ENCODE data around the gene IZUMO1. TPM values are rescaled to one million over a fixed set of nuclear protein-coding genes. Genes with fewer than 3 reads are reported as not detected.

The IZUMO1 gene
- total and polyA plus RNA-seq, 2 of the 13 experiments (the other 11 are each of a cell fraction or from before 2014, with no cell fraction given) = 0.07 to 0.22 TPM

GRCh38 chr19:48795055-48795684 is 48.5 kb upstream of the IZUMO1 start (continued):
- TF ChIP-seq ARID5B (CRISPR knock-in tag; IDR thresholded peaks at IDR 0.05) = 0 out of 2 replicates have a peak, but pooled peaks have one; percentile 15
- TF ChIP-seq MATR3 (CRISPR knock-in tag; IDR thresholded peaks at IDR 0.05) = no peak
- TF ChIP-seq ZNF768 (CRISPR knock-in tag; IDR thresholded peaks at IDR 0.05) = 0 out of 2 replicates have a peak, but pooled peaks have one; percentile 51
- TF ChIP-seq ZNF256 (CRISPR knock-in tag; conservative IDR thresholded peaks at IDR 0.05) = 0 out of 2 replicates have a peak, but pooled peaks have one; percentile 27
- TF ChIP-seq AHR (CRISPR knock-in tag; IDR thresholded peaks at IDR 0.05) = 0 out of 2 replicates have a peak, but pooled peaks have one; percentile 11
- peak; percentile 57; the same call in 1 of the 2 replicates for TF ChIP-seq FOXO1 (CRISPR knock-in tag; IDR thresholded peaks at IDR 0.05)
- TF ChIP-seq RXRA (CRISPR knock-in tag; IDR thresholded peaks at IDR 0.05) = peak; percentile 78
- peak; percentile 90 for TF ChIP-seq ZBTB38 (CRISPR knock-in tag; IDR thresholded peaks at IDR 0.05)
- TF ChIP-seq POLR2A (IDR thresholded peaks at IDR 0.05; ENCODE audit: insufficient read depth in 1 of 2, low read depth in 2 of 2, low read length in 2 of 2) = peak in 1 of 2 experiments; percentile 39; a peak in 1 of 4 replicates
- TF ChIP-seq, protein P1, sequence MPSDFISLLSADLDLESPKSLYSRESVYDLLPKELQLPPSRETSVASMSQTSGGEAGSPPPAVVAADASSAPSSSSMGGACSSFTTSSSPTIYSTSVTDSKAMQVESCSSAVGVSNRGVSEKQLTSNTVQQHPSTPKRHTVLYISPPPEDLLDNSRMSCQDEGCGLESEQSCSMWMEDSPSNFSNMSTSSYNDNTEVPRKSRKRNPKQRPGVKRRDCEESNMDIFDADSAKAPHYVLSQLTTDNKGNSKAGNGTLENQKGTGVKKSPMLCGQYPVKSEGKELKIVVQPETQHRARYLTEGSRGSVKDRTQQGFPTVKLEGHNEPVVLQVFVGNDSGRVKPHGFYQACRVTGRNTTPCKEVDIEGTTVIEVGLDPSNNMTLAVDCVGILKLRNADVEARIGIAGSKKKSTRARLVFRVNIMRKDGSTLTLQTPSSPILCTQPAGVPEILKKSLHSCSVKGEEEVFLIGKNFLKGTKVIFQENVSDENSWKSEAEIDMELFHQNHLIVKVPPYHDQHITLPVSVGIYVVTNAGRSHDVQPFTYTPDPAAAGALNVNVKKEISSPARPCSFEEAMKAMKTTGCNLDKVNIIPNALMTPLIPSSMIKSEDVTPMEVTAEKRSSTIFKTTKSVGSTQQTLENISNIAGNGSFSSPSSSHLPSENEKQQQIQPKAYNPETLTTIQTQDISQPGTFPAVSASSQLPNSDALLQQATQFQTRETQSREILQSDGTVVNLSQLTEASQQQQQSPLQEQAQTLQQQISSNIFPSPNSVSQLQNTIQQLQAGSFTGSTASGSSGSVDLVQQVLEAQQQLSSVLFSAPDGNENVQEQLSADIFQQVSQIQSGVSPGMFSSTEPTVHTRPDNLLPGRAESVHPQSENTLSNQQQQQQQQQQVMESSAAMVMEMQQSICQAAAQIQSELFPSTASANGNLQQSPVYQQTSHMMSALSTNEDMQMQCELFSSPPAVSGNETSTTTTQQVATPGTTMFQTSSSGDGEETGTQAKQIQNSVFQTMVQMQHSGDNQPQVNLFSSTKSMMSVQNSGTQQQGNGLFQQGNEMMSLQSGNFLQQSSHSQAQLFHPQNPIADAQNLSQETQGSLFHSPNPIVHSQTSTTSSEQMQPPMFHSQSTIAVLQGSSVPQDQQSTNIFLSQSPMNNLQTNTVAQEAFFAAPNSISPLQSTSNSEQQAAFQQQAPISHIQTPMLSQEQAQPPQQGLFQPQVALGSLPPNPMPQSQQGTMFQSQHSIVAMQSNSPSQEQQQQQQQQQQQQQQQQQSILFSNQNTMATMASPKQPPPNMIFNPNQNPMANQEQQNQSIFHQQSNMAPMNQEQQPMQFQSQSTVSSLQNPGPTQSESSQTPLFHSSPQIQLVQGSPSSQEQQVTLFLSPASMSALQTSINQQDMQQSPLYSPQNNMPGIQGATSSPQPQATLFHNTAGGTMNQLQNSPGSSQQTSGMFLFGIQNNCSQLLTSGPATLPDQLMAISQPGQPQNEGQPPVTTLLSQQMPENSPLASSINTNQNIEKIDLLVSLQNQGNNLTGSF (CRISPR knock-in tag; IDR thresholded peaks at IDR 0.05) = no peak
- TF ChIP-seq ZNF205 (CRISPR knock-in tag; IDR thresholded peaks at IDR 0.05) = peak; percentile 66
- TF ChIP-seq ZNF777 (CRISPR knock-in tag; IDR thresholded peaks at IDR 0.05) = no peak
- TF ChIP-seq KDM2A (CRISPR knock-in tag; IDR thresholded peaks at IDR 0.05; ENCODE audit: borderline replicate concordance, low read depth) = peak; percentile 76
- TF ChIP-seq TBL1XR1 (IDR thresholded peaks at IDR 0.05; ENCODE audit: borderline replicate concordance, low read length, partially characterized antibody) = peak; percentile 72
- no peak for TF ChIP-seq JARID2 (CRISPR knock-in tag; IDR thresholded peaks at IDR 0.05; ENCODE audit: insufficient replicate concordance)
- peak; percentile 48; the same call in 1 of the 2 replicates for TF ChIP-seq HMGXB3 (CRISPR knock-in tag; IDR thresholded peaks at IDR 0.05; ENCODE audit: borderline replicate concordance)
- TF ChIP-seq NCOA5 (CRISPR knock-in tag; IDR thresholded peaks at IDR 0.05) = no peak

Data from HepG2 (cell line).